CD8-positive, alpha-beta memory T cell (primary cell): ENCODE results near the gene ZNF189. TPM values are rescaled to one million over a fixed set of nuclear protein-coding genes. Genes with fewer than 3 reads are reported as not detected.
A peak's percentile ranks its signal among the peaks of the same experiment; 100 is the strongest.
"Not testable (repeated sequence)": the region's sequence is repeated elsewhere in the genome, so short reads cannot be mapped to it uniquely, and the experiment has no call there.

Experiments
- CTCF ChIA-PET: fragments of 350-600 bp; sonication (Branson Sonifier 250); formaldehyde crosslinking; loops from one replicate; lab custom pipeline; 2021; ENCODE audit warnings: antibody characterized with exemption; lab: Charles Lee
- POLR2A ChIA-PET: fragments of 350-600 bp; sonication (Branson Sonifier 250); formaldehyde crosslinking; loops from one replicate; lab custom pipeline; 2021; ENCODE audit warnings: antibody characterized with exemption; lab: Charles Lee
- DNase-seq, 5 donors: peaks; one replicate each; pipeline versions ENCODE4 v3.0.0 to v3.0.0-alpha.2; 2020 to 2022; ENCODE audit warnings: mixed read lengths in 1 of 5
- H3K27ac ChIP-seq: one replicate; pipeline ENCODE4 v1.7.0; 2013; ENCODE audit warnings: low read depth, mild to moderate bottlenecking, low read length, moderate library complexity
- H3K27me3 ChIP-seq: 2 replicates; pipeline ENCODE4 v1.7.0; 2013; ENCODE audit warnings: low read length, mild to moderate bottlenecking; ENCODE audit not compliant: insufficient read depth, poor library complexity, severe bottlenecking
- H3K36me3 ChIP-seq: 2 replicates; pipeline ENCODE4 v1.7.0; 2013; ENCODE audit warnings: mild to moderate bottlenecking, low read length, moderate library complexity; ENCODE audit not compliant: insufficient read depth
- H3K4me1 ChIP-seq: 2 replicates; pipeline ENCODE4 v1.7.0; 2013; ENCODE audit warnings: mild to moderate bottlenecking, low read length, moderate library complexity; ENCODE audit not compliant: insufficient read depth
- H3K4me3 ChIP-seq: 2 replicates; pipeline ENCODE4 v1.7.0; 2013; ENCODE audit warnings: mild to moderate bottlenecking, low read length
- H3K9me3 ChIP-seq: 2 replicates; pipeline ENCODE4 v1.7.0; 2013; ENCODE audit warnings: mild to moderate bottlenecking, low read length
- H3K27ac Mint-ChIP-seq, 8 donors: one replicate each; pipeline ENCODE4 v1.8.0; 2020 to 2021; ENCODE audit warnings: mixed read lengths in 8 of 8, mild to moderate bottlenecking in 6 of 8, inconsistent platforms in 3 of 8, moderate library complexity in 3 of 8
- H3K27me3 Mint-ChIP-seq, 2 donors: one replicate each; pipeline ENCODE4 v1.8.0; 2020 to 2021; ENCODE audit warnings: mixed read lengths in 2 of 2, mild to moderate bottlenecking in 1 of 2, moderate library complexity in 1 of 2
- H3K36me3 Mint-ChIP-seq, 3 donors: one replicate each; pipeline ENCODE4 v1.8.0; 2020 to 2021; ENCODE audit warnings: mixed read lengths in 3 of 3, inconsistent platforms in 1 of 3, mild to moderate bottlenecking in 1 of 3
- H3K4me1 Mint-ChIP-seq, 3 donors: one replicate each; pipeline ENCODE4 v1.8.0; 2020 to 2021; ENCODE audit warnings: mixed read lengths in 3 of 3, inconsistent platforms in 1 of 3, mild to moderate bottlenecking in 1 of 3
- H3K4me3 Mint-ChIP-seq, 7 donors: one replicate each; pipeline ENCODE4 v1.8.0; 2020 to 2021; ENCODE audit warnings: mixed read lengths in 7 of 7, mild to moderate bottlenecking in 6 of 7, moderate library complexity in 4 of 7, inconsistent platforms in 2 of 7
- H3K9me3 Mint-ChIP-seq, 5 donors: one replicate each; pipeline ENCODE4 v1.8.0; 2020 to 2022; ENCODE audit warnings: mixed read lengths in 5 of 5, mild to moderate bottlenecking in 3 of 5, moderate library complexity in 2 of 5, inconsistent platforms in 1 of 5
- polyA plus RNA-seq: library from polyadenylated mRNA; unstranded; fragments of 300-500 nt; fragmentation: Illumina TruSeq; gene quantifications from one replicate; pipeline ENCODE4 v1.2.3, GENCODE V29; 2021
- total RNA-seq, 2 experiments: library from RNA; stranded (reverse); gene quantifications; one replicate each; pipeline ENCODE4 v1.2.3, GENCODE V29; 2021

The ZNF189 gene
- total and polyA plus RNA-seq, 3 experiments from 2014 or later, result 2.9 to 9.9 (median 9.7) TPM

- DNase-seq, H3K4me3 ChIP-seq, H3K27ac ChIP-seq, CTCF ChIA-PET, H3K4me1 Mint-ChIP-seq, H3K36me3 ChIP-seq, H3K27me3 ChIP-seq, H3K9me3 ChIP-seq, H3K4me1 ChIP-seq, H3K27me3 Mint-ChIP-seq, POLR2A ChIA-PET, H3K4me3 Mint-ChIP-seq: not testable (repeated sequence)
- Mint-ChIP-seq H3K36me3 (peaks cover 5 to 29% (median 14%) of the 10 kb centered on the region in 3 donors), H3K9me3 (peaks cover 4 to 12% (median 9%) of the 10 kb centered on the region in 5 donors), H3K27ac (peak within 1 kb of the TSS in 1 of 8 donors; percentile 87)
Measured at GRCh38 chr9:101384873-101385536, 13.6 kb upstream of the ZNF189 start, which contains the start of gene BAAT. TSS of gene BAAT (minus strand) at chr9:101385006. CDS start at chr9:101371404, 13,602 bp downstream.

GRCh38 chr9:101387871-101388506, 10.7 kb upstream of the ZNF189 start:
- peak in 2 of 5 donors; percentile 9 to 18 for DNase-seq
- H3K27me3 Mint-ChIP-seq, result no peaks in the 10 kb centered on the region
- peak overlapping the region in 7 of 8 donors; percentile 45 to 87 (median 72) for H3K27ac Mint-ChIP-seq
- no peaks in the 10 kb centered on the region for H3K9me3 ChIP-seq
- H3K27me3 ChIP-seq, result no peaks in the 10 kb centered on the region
- no peak overlapping the region for H3K27ac ChIP-seq
- H3K4me1 Mint-ChIP-seq, result peaks cover 25 to 35% (median 28%) of the 10 kb centered on the region in 3 donors
- ChIA-PET CTCF (interaction anchor here (1.0 to 2.7 kb wide), 4 partner anchors 11 to 77 kb away, joined by 3 to 6 read pairs (median 3); partner anchors contain the start of genes MRPL50 and ZNF189), POLR2A (no interaction called here)
- peaks cover 4 to 12% (median 11%) of the 10 kb centered on the region in 5 donors for H3K9me3 Mint-ChIP-seq
- no peaks in the 10 kb centered on the region for H3K4me1 ChIP-seq
- no peak overlapping the region for H3K4me3 ChIP-seq
- H3K4me3 Mint-ChIP-seq, result no peak overlapping the region
- no peaks in the 10 kb centered on the region for H3K36me3 ChIP-seq
- peaks cover 12 to 49% (median 32%) of the 10 kb centered on the region in 3 donors for H3K36me3 Mint-ChIP-seq

DNA sequence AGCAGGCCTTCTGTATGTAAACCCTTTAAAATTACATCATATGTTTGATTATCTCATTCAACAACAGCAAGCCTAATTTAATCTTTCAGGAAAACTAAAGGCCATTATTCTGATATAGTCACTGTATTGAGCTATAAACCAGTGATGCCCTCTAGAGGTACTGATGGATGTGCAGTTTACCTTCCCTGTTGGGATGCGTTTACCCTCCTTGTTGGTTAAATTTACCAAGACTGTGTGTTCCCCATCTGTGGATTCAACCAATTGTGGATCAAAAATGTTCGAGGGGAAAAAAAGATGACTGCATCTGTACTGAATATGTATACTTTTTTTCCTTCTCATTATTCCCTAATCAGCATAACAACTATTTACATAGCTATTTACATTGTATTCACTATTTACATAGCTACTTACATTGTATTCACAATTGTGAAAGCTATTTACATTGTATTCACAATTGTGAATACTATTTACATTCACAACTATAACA, 10.1 kb upstream of the ZNF189 start:
- POLR2A ChIA-PET, result interaction anchor here (0.8 kb wide), 1 partner anchor 10 kb away, joined by 4 read pairs; the partner anchor contains the start of genes MRPL50 and ZNF189
- no peak for DNase-seq
- CTCF ChIA-PET, result interaction anchor here (1.0 to 2.7 kb wide), 4 partner anchors 10 to 77 kb away, joined by 3 to 6 read pairs (median 3); partner anchors contain the start of genes MRPL50 and ZNF189
- H3K27ac ChIP-seq, result no peak overlapping the region
- Mint-ChIP-seq H3K4me1 (peaks cover 28 to 40% (median 34%) of the 10 kb centered on the region in 3 donors), H3K36me3 (peaks cover 12 to 53% (median 38%) of the 10 kb centered on the region in 3 donors), H3K27ac (peak overlapping the region in 4 of 8 donors; percentile 63 to 83 (median 76)), H3K4me3 (no peak overlapping the region), H3K27me3 (no peaks in the 10 kb centered on the region), H3K9me3 (peaks cover 4 to 14% (median 9%) of the 10 kb centered on the region in 5 donors)
- no peaks in the 10 kb centered on the region for H3K4me1 ChIP-seq
- H3K36me3 ChIP-seq, result no peaks in the 10 kb centered on the region
- no peaks in the 10 kb centered on the region for H3K27me3 ChIP-seq
- H3K9me3 ChIP-seq, result no peaks in the 10 kb centered on the region
- no peak overlapping the region for H3K4me3 ChIP-seq

DNA sequence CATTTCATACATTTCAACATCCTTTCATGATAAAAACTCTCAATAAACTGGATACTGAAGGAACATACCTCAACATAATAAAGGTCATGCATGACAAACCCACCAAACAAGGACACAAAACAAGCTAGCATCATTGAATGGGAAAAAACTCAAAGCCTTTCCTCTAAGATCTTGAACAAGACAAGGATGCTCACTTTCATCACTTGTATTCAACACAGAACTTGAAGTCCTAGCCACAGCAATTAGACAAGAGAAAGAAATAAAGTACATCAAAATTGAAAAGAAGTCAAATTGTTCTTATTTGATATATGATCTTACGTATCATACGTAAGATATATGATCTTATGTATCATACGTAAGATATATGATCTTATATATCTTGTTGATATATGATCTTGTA, 5.5 kb upstream of the ZNF189 start:
- H3K36me3 ChIP-seq, result no peaks in the 10 kb centered on the region
- Mint-ChIP-seq H3K9me3 (peaks cover 0 to 5% (median 0%) of the 10 kb centered on the region in 5 donors), H3K27ac (peak overlapping the region in 2 of 8 donors; percentile 39), H3K27me3 (no peaks in the 10 kb centered on the region), H3K4me3 (peak overlapping the region in 1 of 7 donors; percentile 10), H3K36me3 (peaks cover 16 to 66% (median 43%) of the 10 kb centered on the region in 3 donors), H3K4me1 (peaks cover 59 to 81% (median 73%) of the 10 kb centered on the region in 3 donors)
- ChIA-PET POLR2A (no interaction called here), CTCF (no interaction called here)
- no peaks in the 10 kb centered on the region for H3K9me3 ChIP-seq
- no peak for DNase-seq
- H3K27ac ChIP-seq, result no peak overlapping the region
- H3K4me3 ChIP-seq, result no peak overlapping the region
- H3K4me1 ChIP-seq, result peaks cover 27% of the 10 kb centered on the region
- H3K27me3 ChIP-seq, result no peaks in the 10 kb centered on the region

DNA sequence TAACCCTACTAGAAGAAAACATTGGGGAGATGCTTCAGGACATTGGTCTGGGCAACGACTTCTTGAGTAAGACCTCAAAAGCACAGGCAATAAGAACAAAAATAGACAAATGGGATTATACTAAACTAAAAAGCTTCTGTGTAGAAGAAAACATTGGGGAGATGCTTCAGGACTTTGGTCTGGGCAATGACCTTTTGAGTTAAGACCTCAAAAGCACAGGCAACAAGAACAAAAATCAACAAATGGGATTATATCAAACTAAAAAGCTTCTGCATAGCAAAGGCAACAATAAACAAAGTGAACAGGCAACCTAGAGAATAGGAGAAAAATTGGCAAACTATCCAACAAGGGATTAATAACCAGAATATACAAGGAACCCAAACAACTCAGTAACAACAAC, 4.0 kb upstream of the ZNF189 start:
- H3K27ac Mint-ChIP-seq, result peak overlapping the region in 1 of 8 donors; percentile 26
- peaks cover 33% of the 10 kb centered on the region for H3K4me1 ChIP-seq
- ChIA-PET POLR2A (no interaction called here), CTCF (no interaction called here)
- no peaks in the 10 kb centered on the region for H3K36me3 ChIP-seq
- H3K9me3 ChIP-seq, result no peaks in the 10 kb centered on the region
- no peak for DNase-seq
- H3K27me3 ChIP-seq, result no peaks in the 10 kb centered on the region
- H3K4me3 Mint-ChIP-seq, result peak overlapping the region in 1 of 7 donors; percentile 9
- H3K36me3 Mint-ChIP-seq, result peaks cover 12 to 63% (median 38%) of the 10 kb centered on the region in 3 donors
- no peak overlapping the region for H3K4me3 ChIP-seq
- H3K27me3 Mint-ChIP-seq, result no peaks in the 10 kb centered on the region
- peaks cover 0 to 5% (median 0%) of the 10 kb centered on the region in 5 donors for H3K9me3 Mint-ChIP-seq
- no peak overlapping the region for H3K27ac ChIP-seq
- H3K4me1 Mint-ChIP-seq, result peaks cover 68 to 90% (median 79%) of the 10 kb centered on the region in 3 donors

- Mint-ChIP-seq H3K4me3 (peak overlapping the region; percentile 96 to 100 (median 98)), H3K9me3 (peaks cover 0 to 3% (median 0%) of the 10 kb centered on the region in 5 donors), H3K4me1 (peaks cover 75 to 92% (median 90%) of the 10 kb centered on the region in 3 donors), H3K27ac (peak overlapping the region; percentile 97 to 100 (median 100)), H3K36me3 (peaks cover 25 to 69% (median 47%) of the 10 kb centered on the region in 3 donors), H3K27me3 (no peaks in the 10 kb centered on the region)
- no peaks in the 10 kb centered on the region for H3K9me3 ChIP-seq
- H3K27me3 ChIP-seq, result no peaks in the 10 kb centered on the region
- DNase-seq, result no peak
- POLR2A ChIA-PET, result interaction anchor here (1.8 kb wide), 1 partner anchor 9 kb away, joined by 4 read pairs; no protein-coding TSS in a partner anchor
- peak overlapping the region; percentile 93 for H3K4me3 ChIP-seq
- peak overlapping the region; percentile 98 for H3K27ac ChIP-seq
- peaks cover 17% of the 10 kb centered on the region for H3K36me3 ChIP-seq
- H3K4me1 ChIP-seq, result peaks cover 51% of the 10 kb centered on the region
- CTCF ChIA-PET, result interaction anchor here (1.8 kb wide), 1 partner anchor 132 kb away, joined by 6 read pairs; no protein-coding TSS in a partner anchor
Measured at GRCh38 chr9:101397746-101398067, 944 bp upstream of the ZNF189 start.

GRCh38 chr9:101398930-101399642, 435 bp downstream of the ZNF189 start:
- Mint-ChIP-seq H3K27ac (peak overlapping the region; percentile 97 to 100 (median 100)), H3K36me3 (peaks cover 37 to 75% (median 52%) of the 10 kb centered on the region in 3 donors), H3K4me3 (peak overlapping the region; percentile 96 to 100 (median 98)), H3K4me1 (peaks cover 77 to 89% (median 89%) of the 10 kb centered on the region in 3 donors), H3K9me3 (peaks cover 0 to 9% (median 2%) of the 10 kb centered on the region in 5 donors), H3K27me3 (no peaks in the 10 kb centered on the region)
- Histone ChIP-seq H3K4me3 (peak overlapping the region; percentile 93), H3K4me1 (peaks cover 51% of the 10 kb centered on the region), H3K27me3 (no peaks in the 10 kb centered on the region), H3K27ac (peak overlapping the region; percentile 98), H3K9me3 (no peaks in the 10 kb centered on the region), H3K36me3 (peaks cover 31% of the 10 kb centered on the region)
- ChIA-PET CTCF (interaction anchor here (0.9 to 1.8 kb wide), 3 partner anchors 10 to 130 kb away, joined by 3 to 6 read pairs (median 6); no protein-coding TSS in a partner anchor), POLR2A (interaction anchor here (0.5 to 1.8 kb wide), 5 partner anchors 10 to 171 kb away, joined by 3 to 13 read pairs (median 3); partner anchors contain the start of gene RNF20)
- DNase-seq, result peak in 1 of 5 donors; percentile 42
